C4-2B (cell line): ENCODE measurements around the gene UBE2F.

Experiments used
- H3K27ac ChIP-seq: fragments of 450-650 bp; 2 replicates; pipeline ENCODE4 v1.5.1; 2017
- ZFX ChIP-seq: fragments of 450-650 bp; IDR thresholded peaks from 2 replicates; pipeline ENCODE4 v1.6.1; 2017
- TF ChIP-seq, protein P1 (sequence below): fragments of 450-650 bp; conservative IDR thresholded peaks from 2 replicates; pipeline ENCODE4 v1.5.1; 2017; ENCODE audit warnings: mild to moderate bottlenecking

The UBE2F gene

DNA sequence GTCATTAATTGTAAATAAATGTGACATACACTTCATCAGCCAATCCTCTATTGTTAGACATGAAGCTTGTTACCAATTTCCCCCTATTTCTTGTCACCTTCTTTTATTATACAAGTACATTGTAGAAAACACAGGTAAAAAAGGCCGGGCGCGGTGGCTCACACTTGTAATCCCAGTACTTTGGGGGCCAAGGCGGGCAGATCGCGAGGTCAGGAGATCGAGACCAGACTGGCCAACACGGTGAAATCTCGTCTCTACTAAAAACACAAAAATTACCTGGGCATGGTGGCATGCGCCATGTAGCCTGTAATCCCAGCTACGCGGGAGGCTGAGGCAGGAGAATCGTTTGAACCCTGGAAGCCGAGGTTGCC is 42.7 kb upstream of the UBE2F start:
- no peak for TF ChIP-seq ZFX
- TF ChIP-seq, protein P1, sequence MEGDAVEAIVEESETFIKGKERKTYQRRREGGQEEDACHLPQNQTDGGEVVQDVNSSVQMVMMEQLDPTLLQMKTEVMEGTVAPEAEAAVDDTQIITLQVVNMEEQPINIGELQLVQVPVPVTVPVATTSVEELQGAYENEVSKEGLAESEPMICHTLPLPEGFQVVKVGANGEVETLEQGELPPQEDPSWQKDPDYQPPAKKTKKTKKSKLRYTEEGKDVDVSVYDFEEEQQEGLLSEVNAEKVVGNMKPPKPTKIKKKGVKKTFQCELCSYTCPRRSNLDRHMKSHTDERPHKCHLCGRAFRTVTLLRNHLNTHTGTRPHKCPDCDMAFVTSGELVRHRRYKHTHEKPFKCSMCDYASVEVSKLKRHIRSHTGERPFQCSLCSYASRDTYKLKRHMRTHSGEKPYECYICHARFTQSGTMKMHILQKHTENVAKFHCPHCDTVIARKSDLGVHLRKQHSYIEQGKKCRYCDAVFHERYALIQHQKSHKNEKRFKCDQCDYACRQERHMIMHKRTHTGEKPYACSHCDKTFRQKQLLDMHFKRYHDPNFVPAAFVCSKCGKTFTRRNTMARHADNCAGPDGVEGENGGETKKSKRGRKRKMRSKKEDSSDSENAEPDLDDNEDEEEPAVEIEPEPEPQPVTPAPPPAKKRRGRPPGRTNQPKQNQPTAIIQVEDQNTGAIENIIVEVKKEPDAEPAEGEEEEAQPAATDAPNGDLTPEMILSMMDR, result no peak
- H3K27ac ChIP-seq, result no peak overlapping the region

DNA sequence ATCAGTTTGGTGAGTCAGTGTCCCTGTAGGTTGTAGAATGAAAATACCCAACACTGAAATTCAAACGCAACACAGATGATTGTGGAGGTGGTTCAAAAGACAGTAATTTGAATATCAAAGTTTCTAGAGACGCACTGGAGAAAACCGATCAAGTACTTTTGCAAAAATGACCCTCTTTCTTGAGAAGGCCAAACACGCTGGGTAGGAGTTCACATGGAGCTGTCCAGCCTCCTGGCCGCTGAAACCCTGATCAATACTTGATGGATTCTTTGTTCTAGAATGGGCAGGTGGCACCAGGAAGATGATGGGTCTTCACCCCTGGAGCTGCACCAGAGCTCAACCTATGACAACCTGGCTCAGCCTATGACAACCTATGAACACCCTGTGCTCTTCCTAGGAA is 39.7 kb upstream of the UBE2F start:
- no peak overlapping the region for H3K27ac ChIP-seq
- no peak for TF ChIP-seq ZFX
- TF ChIP-seq, protein P1, result no peak

DNA sequence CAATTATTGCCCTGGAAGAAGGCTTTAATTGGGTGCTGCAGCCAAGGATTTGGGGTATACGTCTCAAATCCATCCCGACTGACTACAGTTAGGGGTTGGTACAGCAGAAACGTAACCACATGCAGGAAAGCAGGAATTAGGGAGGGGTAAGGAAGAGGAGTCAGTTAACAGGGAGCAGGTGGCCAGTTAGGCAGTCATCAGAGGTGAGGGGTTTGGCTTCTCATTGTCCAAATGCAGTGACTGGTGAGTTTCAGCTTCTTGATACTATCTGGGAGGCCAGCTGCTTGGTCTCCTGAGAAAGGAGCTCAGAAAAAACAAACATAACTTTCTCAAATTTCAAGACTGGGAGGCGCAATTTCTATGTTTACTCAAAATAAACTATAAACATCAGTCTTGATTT is 38.8 kb upstream of the UBE2F start:
- TF ChIP-seq, protein P1, result no peak
- TF ChIP-seq ZFX, result no peak
- no peak overlapping the region for H3K27ac ChIP-seq

DNA sequence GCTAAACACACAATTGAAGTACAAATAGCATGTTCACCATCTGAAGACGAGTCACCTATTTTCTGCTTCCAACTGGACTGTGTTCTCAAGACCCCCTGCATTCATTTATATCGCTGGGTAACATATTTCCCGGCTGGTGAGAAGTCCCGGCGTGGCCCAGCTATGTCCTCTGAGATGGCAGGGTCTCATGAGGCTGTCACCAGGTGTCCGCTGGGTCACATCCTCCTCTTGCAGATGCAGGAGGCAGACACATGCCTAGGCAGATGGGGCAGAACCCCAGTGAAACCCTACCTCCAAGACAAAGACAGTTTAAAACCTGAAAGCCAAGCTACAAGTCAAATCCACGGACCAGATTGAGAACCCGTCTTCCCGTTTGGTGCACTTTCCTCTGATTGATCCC is 36.8 kb upstream of the UBE2F start:
- no peak for TF ChIP-seq ZFX
- TF ChIP-seq, protein P1, result no peak
- H3K27ac ChIP-seq, result no peak overlapping the region

DNA sequence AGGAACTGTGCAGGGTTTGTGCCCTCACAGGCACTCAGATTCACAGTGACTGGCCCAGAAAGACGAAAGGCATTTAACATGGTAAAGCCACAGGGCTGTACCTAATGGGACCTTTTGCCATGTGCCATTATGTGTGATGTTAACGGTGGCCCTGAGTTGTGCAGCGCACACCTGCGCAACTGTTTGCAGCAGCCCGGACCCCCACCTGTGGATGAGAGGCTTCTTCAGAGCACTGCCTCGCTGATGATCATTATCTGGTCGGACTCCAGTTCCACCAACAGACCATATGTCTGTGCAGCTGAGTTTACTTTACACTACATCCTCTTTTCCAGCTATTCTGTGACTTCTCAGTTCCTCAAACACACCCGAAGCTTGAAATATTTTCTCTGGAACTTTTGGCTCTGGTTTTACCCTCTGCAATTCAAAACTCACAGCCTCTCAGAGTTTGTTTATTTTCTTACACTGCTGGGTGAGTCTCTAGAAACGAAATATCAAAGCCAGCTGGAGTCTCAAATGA is 35.6 kb upstream of the UBE2F start:
- no peak overlapping the region for H3K27ac ChIP-seq
- TF ChIP-seq, protein P1, result no peak
- no peak for TF ChIP-seq ZFX

DNA sequence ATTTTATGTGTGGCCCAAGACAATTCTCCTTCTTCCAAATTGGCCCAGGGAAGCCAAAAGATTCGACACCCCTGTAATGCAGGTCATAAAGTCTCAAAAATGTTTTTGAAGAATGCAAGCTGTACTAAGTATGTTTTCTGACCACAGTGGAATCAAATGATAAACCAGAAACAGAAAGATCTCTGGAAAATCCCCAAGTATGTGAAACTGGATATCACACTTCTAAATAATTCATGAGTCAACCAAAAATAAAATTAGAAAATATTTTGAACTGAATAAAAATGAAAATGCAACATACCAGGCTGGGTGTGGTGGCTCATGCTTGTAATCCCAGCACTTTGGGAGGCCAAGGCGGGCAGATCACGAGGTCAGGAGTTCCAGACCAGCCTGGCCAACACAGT is 34.1 kb upstream of the UBE2F start:
- TF ChIP-seq, protein P1, result no peak
- TF ChIP-seq ZFX, result no peak
- no peak overlapping the region for H3K27ac ChIP-seq

DNA sequence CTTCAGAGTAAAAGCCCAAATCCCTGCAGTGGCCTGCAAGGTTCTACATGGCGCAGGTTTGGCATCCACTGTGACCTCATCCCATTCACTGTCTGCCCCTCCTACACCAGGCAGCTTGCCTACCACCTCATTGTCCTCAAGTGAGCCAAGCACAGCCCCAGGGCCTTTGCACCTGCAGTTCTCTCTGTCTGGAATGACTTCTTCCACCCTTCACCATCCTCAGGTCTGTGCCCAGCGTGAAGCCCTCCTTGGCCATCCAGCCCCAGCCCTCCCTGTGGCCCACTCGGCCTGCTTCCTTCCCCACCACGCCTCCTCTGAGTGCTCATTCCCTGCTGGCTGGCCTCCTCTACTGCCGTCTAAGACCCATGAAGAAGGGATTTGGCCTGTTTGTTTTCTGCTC is 32.6 kb upstream of the UBE2F start:
- TF ChIP-seq, protein P1, result no peak
- no peak for TF ChIP-seq ZFX
- H3K27ac ChIP-seq, result no peak overlapping the region
